Peyer's patch (tissue), 4 donors: ENCODE results near the gene ATP6AP1.

Experiments
- CTCF ChIP-seq, 6 experiments: fragments of 450-650 bp in 4 of 6; fragments of 200-600 bp in 2 of 6; sonication (generic) in 1 of 6; IDR thresholded peaks; one replicate each; pipeline ENCODE4 v1.5.1; 2017 to 2019; ENCODE audit warnings: antibody characterized with exemption in 6 of 6, mild to moderate bottlenecking in 3 of 6, moderate library complexity in 1 of 6
- POLR2A ChIP-seq, 2 donors: fragments of 450-650 bp; IDR thresholded peaks; one replicate each; pipeline ENCODE4 v1.5.1; 2017; ENCODE audit warnings: antibody characterized with exemption in 2 of 2, mild to moderate bottlenecking in 2 of 2, moderate library complexity in 2 of 2

- TF ChIP-seq CTCF (IDR thresholded peaks at IDR 0.05), result no peak
- no peak for TF ChIP-seq POLR2A (IDR thresholded peaks at IDR 0.05)
Measured at GRCh38 chrX:154426916-154427770, 1.3 kb upstream of the ATP6AP1 start.
